Effector memory CD8-positive, alpha-beta T cell (primary cell): Measurements from ENCODE around the gene TMEM108.

Experiments
- ATAC-seq: fragments of 150-1000 bp; cut with Tn5 transposase; replicated peaks from 2 replicates; pipeline ENCODE4 v1.10.0; 2021; ENCODE audit warnings: mild to moderate bottlenecking, moderate library complexity
- DNase-seq, 3 experiments: peaks; one replicate each; pipeline ENCODE4 v3.0.0; 2021
- H3K27ac Mint-ChIP-seq, 2 donors: one replicate each; pipeline ENCODE4 v1.8.0; 2022; ENCODE audit warnings: mild to moderate bottlenecking in 2 of 2, mixed read lengths in 2 of 2, moderate library complexity in 2 of 2
- H3K27me3 Mint-ChIP-seq, 2 donors: one replicate each; pipeline ENCODE4 v1.8.0; 2022; ENCODE audit warnings: mixed read lengths in 2 of 2
- H3K36me3 Mint-ChIP-seq: one replicate; pipeline ENCODE4 v1.8.0; 2022; ENCODE audit warnings: mild to moderate bottlenecking, moderate library complexity, mixed read lengths; ENCODE audit not compliant: insufficient read depth
- H3K4me1 Mint-ChIP-seq, 2 donors: one replicate each; pipeline ENCODE4 v1.8.0; 2022; ENCODE audit warnings: low read depth in 2 of 2, mixed read lengths in 2 of 2
- H3K4me3 Mint-ChIP-seq, 2 donors: one replicate each; pipeline ENCODE4 v1.8.0; 2022; ENCODE audit warnings: mild to moderate bottlenecking in 2 of 2, mixed read lengths in 2 of 2, moderate library complexity in 2 of 2
- H3K9me3 Mint-ChIP-seq, 2 donors: one replicate each; pipeline ENCODE4 v1.8.0; 2022; ENCODE audit warnings: mixed read lengths in 2 of 2

The TMEM108 gene

DNA sequence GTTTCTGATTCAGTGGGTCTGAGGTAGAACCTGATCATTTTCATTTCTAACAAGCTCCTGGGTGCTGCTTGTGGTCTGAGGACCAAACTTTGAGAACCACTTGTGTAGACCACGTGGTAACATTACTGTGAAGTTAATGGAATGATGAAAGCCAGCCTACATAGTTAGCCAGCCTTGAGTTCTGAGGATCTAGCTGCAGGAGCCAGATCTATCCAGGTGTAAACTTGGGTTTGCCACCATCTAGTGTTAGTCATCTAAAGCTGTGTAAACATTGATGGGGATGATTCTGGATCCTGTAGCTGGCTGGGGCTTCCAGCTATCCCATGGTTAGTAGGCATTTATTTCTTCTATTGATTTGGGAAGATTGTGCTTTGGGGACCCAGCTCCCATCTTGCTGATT is 170.0 kb downstream of the TMEM108 start:
- Mint-ChIP-seq H3K27me3 (peaks cover 7 to 18% of the 10 kb centered on the region in 2 donors), H3K36me3 (no peaks in the 10 kb centered on the region), H3K4me1 (no peaks in the 10 kb centered on the region), H3K4me3 (no peak overlapping the region), H3K9me3 (peaks cover 0 to 2% of the 10 kb centered on the region in 2 donors), H3K27ac (no peak overlapping the region)
- ATAC-seq (no peak), DNase-seq (no peak)

DNA sequence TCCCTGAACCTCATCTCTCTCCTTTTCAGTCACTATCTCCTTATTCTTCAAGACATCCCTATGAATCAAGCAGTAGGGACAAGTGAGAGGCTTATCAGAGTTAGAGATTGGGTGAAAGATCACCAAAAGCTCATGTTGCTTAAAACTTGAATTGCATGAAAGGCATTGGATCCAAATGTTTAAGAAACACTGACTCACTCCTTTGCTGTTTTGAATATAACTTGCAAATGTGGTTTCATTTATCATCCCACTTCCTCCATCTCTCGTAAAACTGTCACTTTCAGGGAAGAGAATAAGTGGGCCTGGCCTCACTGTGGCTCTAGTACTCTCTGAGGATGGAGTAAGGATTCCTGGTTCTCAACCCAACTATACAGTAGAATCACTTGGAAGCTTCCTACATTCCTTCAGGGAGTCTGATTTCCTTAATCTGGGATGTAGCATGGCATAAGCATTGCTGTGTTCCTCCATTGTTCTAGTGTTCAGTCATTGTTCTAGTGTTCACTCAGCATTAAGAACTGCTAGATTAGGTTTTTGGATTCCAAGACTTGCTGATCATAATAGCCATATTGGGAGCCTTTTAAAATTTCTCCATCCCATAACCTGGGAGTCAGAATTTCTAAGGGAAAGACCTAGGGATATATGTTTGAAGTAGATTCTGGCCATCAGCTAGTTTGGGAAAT is 171.8 kb downstream of the TMEM108 start:
- Mint-ChIP-seq H3K4me3 (no peak overlapping the region), H3K27ac (no peak overlapping the region), H3K36me3 (no peaks in the 10 kb centered on the region), H3K27me3 (peaks cover 7 to 18% of the 10 kb centered on the region in 2 donors), H3K4me1 (no peaks in the 10 kb centered on the region), H3K9me3 (no peaks in the 10 kb centered on the region)
- ATAC-seq = no peak
- no peak for DNase-seq

DNA sequence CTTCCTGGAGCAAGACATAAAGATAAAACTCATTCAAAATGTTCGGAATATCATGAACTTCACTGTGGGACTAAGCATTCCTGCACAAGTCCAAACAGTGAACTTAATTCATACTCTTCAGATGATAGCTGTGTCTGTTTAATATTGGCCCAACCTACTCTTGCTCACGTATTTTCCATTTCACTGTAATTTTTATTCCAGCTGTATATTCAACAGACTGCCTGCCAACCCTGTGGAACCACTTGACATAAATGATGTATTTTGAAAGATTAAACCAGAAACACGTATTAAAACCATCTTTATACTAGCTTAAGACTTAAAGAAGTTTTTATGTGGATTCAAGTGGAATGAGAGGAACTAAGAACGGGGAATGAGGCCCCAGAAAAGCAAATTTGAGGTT is 172.5 kb downstream of the TMEM108 start:
- DNase-seq = no peak
- H3K27ac Mint-ChIP-seq = no peak overlapping the region
- no peaks in the 10 kb centered on the region for H3K9me3 Mint-ChIP-seq
- no peaks in the 10 kb centered on the region for H3K36me3 Mint-ChIP-seq
- no peaks in the 10 kb centered on the region for H3K4me1 Mint-ChIP-seq
- H3K27me3 Mint-ChIP-seq = peaks cover 7 to 18% of the 10 kb centered on the region in 2 donors
- no peak overlapping the region for H3K4me3 Mint-ChIP-seq
- ATAC-seq = no peak

DNA sequence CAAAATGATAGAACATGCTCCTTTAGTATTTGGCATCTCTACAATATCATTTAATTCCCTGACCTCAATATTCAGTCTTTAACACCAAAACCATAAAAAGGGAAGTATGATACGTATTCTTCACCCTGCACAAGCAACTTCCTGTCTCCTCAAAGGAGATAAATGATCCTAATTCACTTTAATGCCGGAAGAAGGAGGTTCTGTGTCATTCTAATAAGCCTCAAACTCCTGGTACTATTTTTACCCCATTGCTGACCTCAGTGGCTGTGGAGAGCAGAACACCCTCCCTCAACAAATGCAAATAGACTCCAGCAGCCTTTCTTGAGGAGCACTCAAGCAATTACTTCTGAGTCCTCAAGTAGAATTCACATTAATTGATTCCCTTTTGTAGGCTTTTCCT is 173.3 kb downstream of the TMEM108 start:
- ATAC-seq (no peak), DNase-seq (no peak)
- no peak overlapping the region for H3K27ac Mint-ChIP-seq
- no peak overlapping the region for H3K4me3 Mint-ChIP-seq
- H3K9me3 Mint-ChIP-seq = no peaks in the 10 kb centered on the region
- no peaks in the 10 kb centered on the region for H3K36me3 Mint-ChIP-seq
- peaks cover under 1 to 14% of the 10 kb centered on the region in 2 donors for H3K27me3 Mint-ChIP-seq
- H3K4me1 Mint-ChIP-seq = no peaks in the 10 kb centered on the region

DNA sequence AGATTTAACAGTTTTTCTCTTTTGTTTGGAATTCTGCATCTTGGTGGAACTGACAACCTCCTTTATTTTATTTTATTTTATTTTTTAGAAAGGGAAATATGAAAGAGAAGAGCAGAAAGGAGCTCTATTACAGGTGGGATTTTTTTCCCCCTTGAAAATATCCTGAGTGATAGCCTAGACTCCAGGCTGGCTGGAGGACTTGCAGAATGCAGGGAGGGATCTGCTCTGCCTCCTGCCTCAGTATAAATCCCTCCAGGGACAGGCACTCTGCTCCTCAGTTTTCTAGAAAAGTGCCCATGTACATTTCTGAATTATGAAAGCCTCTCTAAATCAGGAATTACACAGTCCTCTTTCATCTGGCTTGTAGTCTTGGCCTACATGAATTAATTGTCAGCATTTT is 173.7 kb downstream of the TMEM108 start:
- no peak overlapping the region for H3K4me3 Mint-ChIP-seq
- no peak for ATAC-seq
- H3K4me1 Mint-ChIP-seq = no peaks in the 10 kb centered on the region
- H3K36me3 Mint-ChIP-seq = no peaks in the 10 kb centered on the region
- no peaks in the 10 kb centered on the region for H3K9me3 Mint-ChIP-seq
- no peak for DNase-seq
- peaks cover 0 to 10% of the 10 kb centered on the region in 2 donors for H3K27me3 Mint-ChIP-seq
- H3K27ac Mint-ChIP-seq = no peak overlapping the region

DNA sequence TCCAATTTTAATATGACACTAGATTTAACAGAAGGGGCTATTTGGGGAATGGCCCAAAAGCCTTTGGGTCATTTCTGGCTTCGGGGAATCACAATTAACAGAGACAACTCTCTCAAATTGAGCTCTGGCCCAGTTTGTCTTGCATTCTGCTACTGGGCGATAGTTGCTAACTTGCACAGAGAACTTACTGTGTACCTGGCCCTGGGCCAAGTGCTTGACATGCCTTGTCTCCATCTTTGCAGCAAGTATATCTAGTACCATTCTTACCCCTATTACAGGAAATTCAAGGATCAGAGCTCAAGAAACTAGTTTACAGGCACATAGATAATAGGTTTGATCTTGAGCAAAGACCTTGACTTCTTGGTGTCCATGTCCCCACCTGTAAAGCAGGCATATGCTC is 175.7 kb downstream of the TMEM108 start:
- DNase-seq (no peak), ATAC-seq (no peak)
- peaks cover 0 to 10% of the 10 kb centered on the region in 2 donors for H3K27me3 Mint-ChIP-seq
- no peak overlapping the region for H3K4me3 Mint-ChIP-seq
- H3K36me3 Mint-ChIP-seq = no peaks in the 10 kb centered on the region
- no peaks in the 10 kb centered on the region for H3K4me1 Mint-ChIP-seq
- peaks cover 0 to 8% of the 10 kb centered on the region in 2 donors for H3K9me3 Mint-ChIP-seq
- no peak overlapping the region for H3K27ac Mint-ChIP-seq

DNA sequence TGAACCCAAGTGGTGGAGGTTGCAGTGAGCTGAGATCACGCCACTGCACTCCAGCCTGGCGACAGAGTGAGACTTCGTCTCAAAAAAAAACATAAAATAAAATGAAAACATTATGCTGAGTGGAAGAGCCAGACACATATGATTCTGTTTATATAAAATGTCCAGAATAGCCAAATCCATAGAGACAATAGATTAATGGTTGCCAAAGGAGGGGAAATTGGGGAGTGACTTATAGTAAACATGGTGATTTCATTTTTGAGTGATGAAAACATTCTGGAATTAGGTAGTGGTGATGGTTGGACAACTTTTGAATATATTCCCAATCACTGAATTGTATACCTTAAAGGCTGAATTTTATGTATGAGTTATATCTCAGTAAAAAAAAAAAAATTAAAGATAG is 189.6 kb downstream of the TMEM108 start:
- Mint-ChIP-seq H3K36me3 (no peaks in the 10 kb centered on the region), H3K4me1 (no peaks in the 10 kb centered on the region), H3K9me3 (peaks cover 1 to 7% of the 10 kb centered on the region in 2 donors), H3K27me3 (no peaks in the 10 kb centered on the region), H3K4me3 (no peak overlapping the region), H3K27ac (no peak overlapping the region)
- DNase-seq = no peak
- no peak for ATAC-seq

DNA sequence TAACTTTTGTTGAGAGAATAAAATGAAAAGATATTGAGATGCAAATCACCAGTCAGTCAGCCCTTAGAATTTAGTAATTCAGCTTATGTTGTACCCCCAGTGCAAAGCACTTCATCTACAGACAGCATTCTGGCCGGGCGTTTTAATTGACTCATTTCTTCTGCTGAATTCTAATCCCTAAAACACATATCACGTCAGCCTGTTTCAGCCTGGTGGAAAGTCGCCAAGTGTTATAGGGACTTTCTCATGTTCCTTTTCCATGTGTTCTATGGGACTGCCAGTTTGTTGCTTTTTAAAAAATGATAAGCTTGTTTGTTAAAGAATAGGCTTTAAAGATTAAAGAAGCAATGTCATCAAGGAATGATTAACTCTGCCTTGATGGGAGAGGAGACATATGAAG is 192.0 kb downstream of the TMEM108 start:
- Mint-ChIP-seq H3K36me3 (no peaks in the 10 kb centered on the region), H3K4me3 (no peak overlapping the region), H3K9me3 (peaks cover 1 to 7% of the 10 kb centered on the region in 2 donors), H3K4me1 (no peaks in the 10 kb centered on the region), H3K27me3 (no peaks in the 10 kb centered on the region), H3K27ac (no peak overlapping the region)
- ATAC-seq (no peak), DNase-seq (no peak)

DNA sequence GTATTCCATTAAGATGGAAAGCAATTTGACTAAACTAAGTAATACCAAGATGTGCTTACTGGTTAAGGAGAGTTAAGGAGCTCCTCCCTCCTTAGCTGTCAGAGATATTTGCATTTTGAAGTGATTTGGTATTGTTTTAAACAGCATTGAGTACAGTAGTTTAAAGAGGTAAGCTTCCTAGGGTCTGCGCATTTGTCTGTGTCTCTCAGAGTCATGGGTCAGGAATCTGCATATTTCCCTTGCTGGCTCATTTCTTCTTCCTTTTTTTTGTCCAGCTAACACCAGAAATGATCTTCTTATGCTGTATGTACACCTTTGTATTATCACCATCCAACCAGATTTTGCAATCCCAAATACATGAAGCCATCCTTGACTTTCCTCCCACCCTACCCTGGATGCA is 198.7 kb downstream of the TMEM108 start:
- Mint-ChIP-seq H3K4me1 (no peaks in the 10 kb centered on the region), H3K27ac (no peak overlapping the region), H3K9me3 (no peaks in the 10 kb centered on the region), H3K27me3 (no peaks in the 10 kb centered on the region), H3K4me3 (no peak overlapping the region), H3K36me3 (no peaks in the 10 kb centered on the region)
- ATAC-seq (no peak), DNase-seq (no peak)

DNA sequence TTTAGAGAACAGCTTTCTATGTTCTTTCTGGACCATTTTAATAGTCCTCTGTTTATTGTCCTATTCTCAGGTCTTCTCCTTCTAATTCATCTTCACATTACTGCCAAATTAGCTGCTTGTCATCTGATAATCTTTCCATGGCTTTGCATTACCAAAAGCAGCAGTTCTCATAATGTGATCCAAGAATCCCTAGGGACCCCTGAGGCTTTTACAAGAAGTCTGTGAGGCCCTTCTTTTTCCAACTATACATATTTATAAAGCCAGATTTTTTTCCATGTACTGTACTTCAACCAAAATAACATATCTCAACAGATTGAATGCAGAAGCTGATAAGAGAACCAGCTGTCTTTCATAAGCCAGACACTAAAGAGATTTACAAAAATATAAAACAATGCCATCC is 199.2 kb downstream of the TMEM108 start:
- H3K36me3 Mint-ChIP-seq = no peaks in the 10 kb centered on the region
- peaks cover 0 to under 1% of the 10 kb centered on the region in 2 donors for H3K27me3 Mint-ChIP-seq
- H3K27ac Mint-ChIP-seq = no peak overlapping the region
- no peaks in the 10 kb centered on the region for H3K9me3 Mint-ChIP-seq
- no peak overlapping the region for H3K4me3 Mint-ChIP-seq
- no peaks in the 10 kb centered on the region for H3K4me1 Mint-ChIP-seq
- ATAC-seq = no peak
- DNase-seq = no peak

DNA sequence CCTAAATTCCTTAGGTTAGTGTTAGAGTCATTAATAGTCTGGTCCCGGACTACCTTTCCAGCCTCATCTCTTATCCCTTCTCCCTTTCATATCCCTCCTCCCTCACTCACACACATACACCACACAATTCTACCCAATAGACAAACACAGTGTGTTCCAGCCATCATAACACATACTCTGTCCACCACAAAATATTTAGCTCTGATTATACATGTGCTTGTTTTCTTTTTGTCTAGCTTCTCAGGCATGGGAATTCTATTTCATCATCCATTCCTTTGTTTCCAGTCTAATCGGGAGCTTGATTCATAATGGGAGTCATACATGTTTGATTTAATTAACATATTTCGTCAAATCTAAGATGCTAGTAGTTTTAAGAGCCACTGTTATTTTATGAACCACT is 199.8 kb downstream of the TMEM108 start:
- no peak overlapping the region for H3K4me3 Mint-ChIP-seq

DNA sequence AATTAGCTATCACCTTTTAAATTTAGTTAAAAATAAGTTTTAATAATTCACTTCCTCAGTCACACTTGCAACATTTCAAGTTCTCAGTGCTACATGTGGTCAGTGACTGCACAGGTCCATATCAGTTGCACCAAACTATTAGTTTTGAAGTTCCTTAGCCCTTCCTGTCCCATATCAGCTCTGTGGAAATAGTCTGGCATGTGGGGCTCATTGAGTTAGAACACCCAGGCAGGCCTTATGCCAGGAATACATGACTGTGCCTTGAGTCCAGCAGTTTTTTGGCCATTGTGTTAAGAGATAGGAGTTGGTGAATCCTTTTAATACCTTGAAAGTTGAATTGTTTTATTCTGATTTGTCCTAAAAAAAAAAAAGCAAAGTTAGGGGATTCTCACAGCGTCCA is 207.9 kb downstream of the TMEM108 start:
- H3K27ac Mint-ChIP-seq = no peak overlapping the region
- ATAC-seq (no peak), DNase-seq (no peak)
- no peaks in the 10 kb centered on the region for H3K9me3 Mint-ChIP-seq
- H3K36me3 Mint-ChIP-seq = no peaks in the 10 kb centered on the region
- no peak overlapping the region for H3K4me3 Mint-ChIP-seq
- H3K4me1 Mint-ChIP-seq = no peaks in the 10 kb centered on the region
- H3K27me3 Mint-ChIP-seq = peaks cover 0 to 8% of the 10 kb centered on the region in 2 donors

More for the DNA sequence above, 199.8 kb downstream of the TMEM108 start:
- no peaks in the 10 kb centered on the region for H3K9me3 Mint-ChIP-seq
- no peak for DNase-seq
- peaks cover 0 to 7% of the 10 kb centered on the region in 2 donors for H3K27me3 Mint-ChIP-seq
- ATAC-seq = no peak
- no peaks in the 10 kb centered on the region for H3K36me3 Mint-ChIP-seq
- no peaks in the 10 kb centered on the region for H3K4me1 Mint-ChIP-seq
- H3K27ac Mint-ChIP-seq = no peak overlapping the region

DNA sequence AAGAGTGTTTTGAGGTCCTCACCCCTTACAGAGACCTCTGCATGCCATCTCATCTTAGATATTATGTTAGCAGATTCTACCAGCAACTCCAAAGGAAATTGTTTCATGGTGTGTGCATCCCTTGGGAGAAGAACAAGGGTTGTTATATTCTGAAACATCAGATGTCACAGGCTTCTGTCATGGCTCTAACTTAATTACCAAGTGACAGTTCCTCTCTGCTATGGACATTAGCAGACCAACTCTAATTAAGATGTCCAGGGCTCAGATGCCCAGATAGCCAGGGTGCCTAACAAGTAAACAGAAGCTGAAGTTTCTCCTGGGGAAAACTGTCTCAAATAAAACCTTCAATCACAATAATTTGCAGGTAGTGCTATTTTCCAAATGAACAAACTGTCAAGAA is 208.6 kb downstream of the TMEM108 start:
- Mint-ChIP-seq H3K9me3 (no peaks in the 10 kb centered on the region), H3K27me3 (peaks cover 0 to 8% of the 10 kb centered on the region in 2 donors), H3K36me3 (no peaks in the 10 kb centered on the region), H3K4me3 (no peak overlapping the region), H3K27ac (no peak overlapping the region), H3K4me1 (no peaks in the 10 kb centered on the region)
- ATAC-seq (no peak), DNase-seq (no peak)

DNA sequence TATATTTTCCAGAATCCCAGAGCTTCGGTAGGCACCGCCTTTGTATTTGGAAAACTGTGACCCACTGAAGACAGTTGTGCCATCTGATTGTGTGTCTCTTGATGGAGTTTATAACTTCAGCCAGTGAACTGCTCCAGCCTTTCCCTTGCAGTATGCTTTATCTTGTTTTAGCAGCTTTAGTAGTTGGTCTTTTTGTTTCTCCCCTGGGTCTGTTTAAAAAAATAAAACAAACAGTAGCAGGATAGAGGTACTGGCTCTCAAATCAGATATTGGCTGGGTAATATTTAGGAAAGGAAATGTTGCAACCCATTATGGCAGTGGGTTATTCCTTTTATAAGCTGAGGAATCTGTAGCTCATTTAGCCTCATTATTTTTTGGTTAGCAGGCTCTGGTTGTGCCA is 210.2 kb downstream of the TMEM108 start:
- Mint-ChIP-seq H3K27ac (no peak overlapping the region), H3K9me3 (no peaks in the 10 kb centered on the region), H3K27me3 (no peaks in the 10 kb centered on the region)

DNA sequence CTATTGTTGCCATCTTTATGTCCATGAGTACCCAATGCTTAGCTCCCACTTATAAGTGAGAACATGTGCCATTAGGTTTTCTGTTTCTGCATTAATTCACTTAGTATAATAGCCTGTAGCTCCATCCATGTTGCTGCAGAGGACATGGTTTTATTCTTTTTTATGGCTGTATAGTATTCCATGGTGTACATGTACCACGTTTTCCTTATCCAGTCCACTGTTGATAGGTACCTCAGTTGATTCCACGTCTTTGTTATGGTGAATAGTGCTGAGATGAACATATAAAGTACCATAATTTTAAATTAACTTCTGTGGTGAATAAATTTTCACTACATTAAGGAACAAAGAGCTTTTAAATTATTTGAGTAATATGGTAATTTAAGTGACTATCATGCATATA is 211.3 kb downstream of the TMEM108 start:
- H3K27ac Mint-ChIP-seq = no peak overlapping the region
- no peaks in the 10 kb centered on the region for H3K4me1 Mint-ChIP-seq
- no peaks in the 10 kb centered on the region for H3K36me3 Mint-ChIP-seq
- ATAC-seq (no peak), DNase-seq (no peak)
- peaks cover 0 to 4% of the 10 kb centered on the region in 2 donors for H3K27me3 Mint-ChIP-seq
- H3K9me3 Mint-ChIP-seq = no peaks in the 10 kb centered on the region
- no peak overlapping the region for H3K4me3 Mint-ChIP-seq

More for the DNA sequence above, 210.2 kb downstream of the TMEM108 start:
- ATAC-seq (no peak), DNase-seq (no peak)
- H3K36me3 Mint-ChIP-seq = no peaks in the 10 kb centered on the region
- no peak overlapping the region for H3K4me3 Mint-ChIP-seq
- no peaks in the 10 kb centered on the region for H3K4me1 Mint-ChIP-seq
